ENCODE results near the gene NT5DC1.
A peak's percentile ranks its signal among the peaks of the same experiment; 100 is the strongest.

NT5DC1 gene

GRCh38 chr6:116246089-116246488, 145.4 kb downstream of the NT5DC1 start:
- in situ Hi-C loops (cut with MboI; ENCODE audit: low pct_unique_long_range_greater_than_20kb, low sequenced_read_pairs, unreplicated experiment), result no loop called here
- TF ChIP-seq CTCF (IDR thresholded peaks at IDR 0.05; ENCODE audit: extremely low read depth, insufficient read depth, missing control alignments), result no peak
- no peak for DNase-seq (ENCODE audit: low spot score)

- in situ Hi-C loops (cut with MboI; ENCODE audit: low pct_unique_long_range_greater_than_20kb, low sequenced_read_pairs, unreplicated experiment), result no loop called here
- TF ChIP-seq CTCF (IDR thresholded peaks at IDR 0.05; ENCODE audit: extremely low read depth, insufficient read depth, missing control alignments), result no peak
- no peak for DNase-seq (ENCODE audit: low spot score)
Measured at GRCh38 chr6:116247285-116247684, 146.6 kb downstream of the NT5DC1 start.

GRCh38 chr6:116248577-116248976, 147.9 kb downstream of the NT5DC1 start:
- in situ Hi-C loops (cut with MboI; ENCODE audit: low pct_unique_long_range_greater_than_20kb, low sequenced_read_pairs, unreplicated experiment), result no loop called here
- DNase-seq (ENCODE audit: low spot score), result no peak
- TF ChIP-seq CTCF (IDR thresholded peaks at IDR 0.05; ENCODE audit: extremely low read depth, insufficient read depth, missing control alignments), result no peak

- no peak for DNase-seq (ENCODE audit: low spot score)
Measured at GRCh38 chr6:116251568-116252384, 151.1 kb downstream of the NT5DC1 start.

GRCh38 chr6:116253188-116253504, 152.5 kb downstream of the NT5DC1 start:
- TF ChIP-seq CTCF (IDR thresholded peaks at IDR 0.05; ENCODE audit: extremely low read depth, insufficient read depth, missing control alignments), result no peak
- in situ Hi-C loops (cut with MboI; ENCODE audit: low pct_unique_long_range_greater_than_20kb, low sequenced_read_pairs, unreplicated experiment), result no loop called here
- DNase-seq (ENCODE audit: low spot score), result no peak

More at GRCh38 chr6:116251568-116252384, 151.1 kb downstream of the NT5DC1 start:
- in situ Hi-C loops (cut with MboI; ENCODE audit: low pct_unique_long_range_greater_than_20kb, low sequenced_read_pairs, unreplicated experiment), result no loop called here
- TF ChIP-seq CTCF (IDR thresholded peaks at IDR 0.05; ENCODE audit: extremely low read depth, insufficient read depth, missing control alignments), result no peak

- DNase-seq (ENCODE audit: low spot score), result peak; percentile 89
- in situ Hi-C loops (cut with MboI; ENCODE audit: low pct_unique_long_range_greater_than_20kb, low sequenced_read_pairs, unreplicated experiment), result no loop called here
Measured at GRCh38 chr6:116253505-116254296, 153.0 kb downstream of the NT5DC1 start, which contains the start of gene TSPYL4. TSS of gene TSPYL4 (minus strand) at chr6:116254075. CDS start at chr6:116254008, 67 bp downstream.

More at GRCh38 chr6:116253505-116254296, 153.0 kb downstream of the NT5DC1 start, which contains the start of gene TSPYL4:
- TF ChIP-seq CTCF (IDR thresholded peaks at IDR 0.05; ENCODE audit: extremely low read depth, insufficient read depth, missing control alignments), result no peak
